Measurements from ENCODE around the gene RAB11FIP4.

Gene RAB11FIP4

GRCh38 chr17:31573861-31574260 is 182.4 kb downstream of the RAB11FIP4 start:
- Mint-ChIP-seq H3K27ac (no peak overlapping the region), H3K4me1 (ENCODE audit: low read depth) (no peaks in the 10 kb centered on the region), H3K36me3 (ENCODE audit: low read depth) (no peaks in the 10 kb centered on the region), H3K4me3 (no peak overlapping the region), H3K27me3 (ENCODE audit: low read depth) (no peaks in the 10 kb centered on the region), H3K9me3 (no peaks in the 10 kb centered on the region)
- no peak for DNase-seq (ENCODE audit: low spot score)

- no peaks in the 10 kb centered on the region for H3K36me3 Mint-ChIP-seq (ENCODE audit: low read depth)
- H3K4me1 Mint-ChIP-seq (ENCODE audit: low read depth) = no peaks in the 10 kb centered on the region
- no peak overlapping the region for H3K27ac Mint-ChIP-seq
- no peak overlapping the region for H3K4me3 Mint-ChIP-seq
- H3K27me3 Mint-ChIP-seq (ENCODE audit: low read depth) = no peaks in the 10 kb centered on the region
- H3K9me3 Mint-ChIP-seq = no peaks in the 10 kb centered on the region
- DNase-seq (ENCODE audit: low spot score) = no peak
Observed at GRCh38 chr17:31574458-31574857, 183.0 kb downstream of the RAB11FIP4 start.

- H3K27me3 Mint-ChIP-seq (ENCODE audit: low read depth) = no peaks in the 10 kb centered on the region
- no peak overlapping the region for H3K27ac Mint-ChIP-seq
- no peaks in the 10 kb centered on the region for H3K36me3 Mint-ChIP-seq (ENCODE audit: low read depth)
- no peak for DNase-seq (ENCODE audit: low spot score)
- H3K4me1 Mint-ChIP-seq (ENCODE audit: low read depth) = no peaks in the 10 kb centered on the region
- H3K4me3 Mint-ChIP-seq = no peak overlapping the region
- H3K9me3 Mint-ChIP-seq = no peaks in the 10 kb centered on the region
Observed at GRCh38 chr17:31575043-31575442, 183.6 kb downstream of the RAB11FIP4 start.

- no peaks in the 10 kb centered on the region for H3K9me3 Mint-ChIP-seq
- no peaks in the 10 kb centered on the region for H3K27me3 Mint-ChIP-seq (ENCODE audit: low read depth)
- no peak overlapping the region for H3K4me3 Mint-ChIP-seq
- no peak for DNase-seq (ENCODE audit: low spot score)
- peaks cover 4% of the 10 kb centered on the region for H3K4me1 Mint-ChIP-seq (ENCODE audit: low read depth)
- H3K36me3 Mint-ChIP-seq (ENCODE audit: low read depth) = no peaks in the 10 kb centered on the region
- no peak overlapping the region for H3K27ac Mint-ChIP-seq
Observed at GRCh38 chr17:31579265-31579664, 187.8 kb downstream of the RAB11FIP4 start.

- no peak overlapping the region for H3K27ac Mint-ChIP-seq
- H3K4me1 Mint-ChIP-seq (ENCODE audit: low read depth) = peaks cover 4% of the 10 kb centered on the region
- no peaks in the 10 kb centered on the region for H3K36me3 Mint-ChIP-seq (ENCODE audit: low read depth)
- H3K4me3 Mint-ChIP-seq = no peak overlapping the region
- no peak for DNase-seq (ENCODE audit: low spot score)
- no peaks in the 10 kb centered on the region for H3K27me3 Mint-ChIP-seq (ENCODE audit: low read depth)
- no peaks in the 10 kb centered on the region for H3K9me3 Mint-ChIP-seq
Observed at GRCh38 chr17:31580316-31580705, 188.8 kb downstream of the RAB11FIP4 start.

- no peaks in the 10 kb centered on the region for H3K36me3 Mint-ChIP-seq (ENCODE audit: low read depth)
- no peaks in the 10 kb centered on the region for H3K9me3 Mint-ChIP-seq
- no peaks in the 10 kb centered on the region for H3K27me3 Mint-ChIP-seq (ENCODE audit: low read depth)
- H3K4me1 Mint-ChIP-seq (ENCODE audit: low read depth) = peaks cover 4% of the 10 kb centered on the region
- H3K27ac Mint-ChIP-seq = no peak overlapping the region
- no peak for DNase-seq (ENCODE audit: low spot score)
- no peak overlapping the region for H3K4me3 Mint-ChIP-seq
Observed at GRCh38 chr17:31580706-31581490, 189.4 kb downstream of the RAB11FIP4 start.

- Mint-ChIP-seq H3K9me3 (no peaks in the 10 kb centered on the region), H3K27me3 (ENCODE audit: low read depth) (no peaks in the 10 kb centered on the region), H3K36me3 (ENCODE audit: low read depth) (no peaks in the 10 kb centered on the region), H3K4me1 (ENCODE audit: low read depth) (peaks cover 4% of the 10 kb centered on the region), H3K27ac (no peak overlapping the region), H3K4me3 (no peak overlapping the region)
- DNase-seq (ENCODE audit: low spot score) = no peak
Observed at GRCh38 chr17:31581491-31581890, 190.0 kb downstream of the RAB11FIP4 start.

- H3K9me3 Mint-ChIP-seq = no peaks in the 10 kb centered on the region
- H3K27ac Mint-ChIP-seq = no peak overlapping the region
- H3K4me3 Mint-ChIP-seq = no peak overlapping the region
- no peaks in the 10 kb centered on the region for H3K36me3 Mint-ChIP-seq (ENCODE audit: low read depth)
- peaks cover 4% of the 10 kb centered on the region for H3K4me1 Mint-ChIP-seq (ENCODE audit: low read depth)
- H3K27me3 Mint-ChIP-seq (ENCODE audit: low read depth) = no peaks in the 10 kb centered on the region
- DNase-seq (ENCODE audit: low spot score) = no peak
Observed at GRCh38 chr17:31582151-31582907, 190.9 kb downstream of the RAB11FIP4 start.

GRCh38 chr17:31583772-31584356 is 192.4 kb downstream of the RAB11FIP4 start:
- H3K4me1 Mint-ChIP-seq (ENCODE audit: low read depth) = peaks cover 4% of the 10 kb centered on the region
- no peak overlapping the region for H3K4me3 Mint-ChIP-seq
- no peak overlapping the region for H3K27ac Mint-ChIP-seq
- H3K36me3 Mint-ChIP-seq (ENCODE audit: low read depth) = no peaks in the 10 kb centered on the region
- DNase-seq (ENCODE audit: low spot score) = no peak
- H3K9me3 Mint-ChIP-seq = no peaks in the 10 kb centered on the region
- no peaks in the 10 kb centered on the region for H3K27me3 Mint-ChIP-seq (ENCODE audit: low read depth)

- H3K9me3 Mint-ChIP-seq = no peaks in the 10 kb centered on the region
- H3K27me3 Mint-ChIP-seq (ENCODE audit: low read depth) = no peaks in the 10 kb centered on the region
- H3K4me3 Mint-ChIP-seq = no peak overlapping the region
- no peak for DNase-seq (ENCODE audit: low spot score)
- no peaks in the 10 kb centered on the region for H3K36me3 Mint-ChIP-seq (ENCODE audit: low read depth)
- H3K4me1 Mint-ChIP-seq (ENCODE audit: low read depth) = peaks cover 4% of the 10 kb centered on the region
- no peak overlapping the region for H3K27ac Mint-ChIP-seq
Observed at GRCh38 chr17:31584438-31585279, 193.2 kb downstream of the RAB11FIP4 start.

- H3K4me1 Mint-ChIP-seq (ENCODE audit: low read depth) = peaks cover 4% of the 10 kb centered on the region
- H3K4me3 Mint-ChIP-seq = no peak overlapping the region
Observed at GRCh38 chr17:31585280-31585630, 193.8 kb downstream of the RAB11FIP4 start.

GRCh38 chr17:31586946-31587345 is 195.5 kb downstream of the RAB11FIP4 start:
- Mint-ChIP-seq H3K36me3 (ENCODE audit: low read depth) (no peaks in the 10 kb centered on the region), H3K4me1 (ENCODE audit: low read depth) (peaks cover 4% of the 10 kb centered on the region), H3K27me3 (ENCODE audit: low read depth) (no peaks in the 10 kb centered on the region), H3K9me3 (no peaks in the 10 kb centered on the region), H3K4me3 (no peak overlapping the region), H3K27ac (no peak overlapping the region)
- DNase-seq (ENCODE audit: low spot score) = no peak

More at GRCh38 chr17:31585280-31585630, 193.8 kb downstream of the RAB11FIP4 start:
- no peaks in the 10 kb centered on the region for H3K36me3 Mint-ChIP-seq (ENCODE audit: low read depth)
- no peaks in the 10 kb centered on the region for H3K27me3 Mint-ChIP-seq (ENCODE audit: low read depth)
- H3K9me3 Mint-ChIP-seq = no peaks in the 10 kb centered on the region
- no peak overlapping the region for H3K27ac Mint-ChIP-seq
- no peak for DNase-seq (ENCODE audit: low spot score)

- Mint-ChIP-seq H3K9me3 (no peaks in the 10 kb centered on the region), H3K27ac (no peak overlapping the region), H3K36me3 (ENCODE audit: low read depth) (no peaks in the 10 kb centered on the region), H3K27me3 (ENCODE audit: low read depth) (no peaks in the 10 kb centered on the region), H3K4me1 (ENCODE audit: low read depth) (no peaks in the 10 kb centered on the region), H3K4me3 (no peak overlapping the region)
- DNase-seq (ENCODE audit: low spot score) = no peak
Observed at GRCh38 chr17:31587462-31587861, 196.0 kb downstream of the RAB11FIP4 start.
